GM21786 (cell line): ENCODE measurements around the gene PDE9A.

Experiments
- ATAC-seq: cut with Tn5 transposase; IDR thresholded peaks from one replicate; pipeline ENCODE4 v1.9.1; 2021; ENCODE audit not compliant: unreplicated experiment

Gene PDE9A

GRCh38 chr21:42819861-42820615 is 166.6 kb downstream of the PDE9A start:
- ATAC-seq = no peak

DNA sequence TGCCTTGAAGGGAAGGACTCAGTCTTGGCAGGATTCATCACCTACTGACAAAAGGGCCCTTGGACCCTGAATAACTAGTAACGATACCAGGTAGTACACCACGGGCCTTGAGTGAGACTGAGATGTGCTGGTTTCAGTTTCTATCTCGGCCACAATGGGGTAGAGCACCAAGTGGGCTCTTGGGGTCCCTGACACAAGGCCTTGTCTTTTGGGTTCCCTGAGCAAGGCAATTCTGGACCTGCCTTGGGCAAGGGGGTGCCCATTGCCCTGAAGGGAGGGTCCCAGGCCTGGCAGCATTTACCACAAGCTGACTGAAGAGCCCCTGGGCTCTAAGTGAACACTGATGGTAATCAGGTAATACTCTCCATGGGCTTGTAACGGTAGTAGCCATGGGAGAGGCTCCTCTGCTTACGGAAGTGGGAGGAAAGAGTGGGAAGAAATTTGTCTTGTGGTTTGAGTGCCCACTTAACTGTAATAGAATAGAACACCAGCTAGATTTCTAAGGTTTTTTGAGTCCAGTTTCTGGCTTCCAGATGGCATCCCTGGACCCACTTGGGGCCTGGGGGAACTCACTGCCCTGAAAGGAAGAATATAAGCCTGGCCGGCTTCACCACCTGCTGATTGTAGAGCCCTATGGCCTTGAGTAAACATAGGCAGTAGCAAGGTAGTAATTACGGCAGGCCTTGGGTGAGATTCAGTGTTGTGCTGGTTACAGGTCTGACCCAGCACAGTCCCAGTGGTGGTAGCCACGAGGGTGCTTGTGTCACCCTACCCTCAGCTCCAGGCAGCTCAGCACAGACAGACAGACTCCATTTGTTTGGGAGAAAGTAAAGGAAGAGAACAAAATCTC is 167.4 kb downstream of the PDE9A start:
- ATAC-seq = no peak
